Neural progenitor cell (in vitro differentiated cells): ENCODE measurements around the gene CNTNAP4. TPM values are rescaled to one million over a fixed set of nuclear protein-coding genes. Genes with fewer than 3 reads are reported as not detected.

ENCODE experiments used
- DNase-seq: peaks from one replicate; pipeline ENCODE4 v3.0.0-alpha.2; 2016; ENCODE audit warnings: low spot score
- H2AFZ ChIP-seq: fragments of 200-600 bp; sonication (generic); replicated peaks from 2 replicates; pipeline ENCODE4 v1.6.1; 2016; ENCODE audit warnings: antibody characterized with exemption
- H3F3A ChIP-seq: fragments of 200-600 bp; sonication (generic); 2 replicates; pipeline ENCODE4 v1.6.1; 2016; ENCODE audit warnings: antibody characterized with exemption, low read depth
- H3K27ac ChIP-seq: fragments of 200-600 bp; sonication (generic); 2 replicates; pipeline ENCODE4 v1.5.1; 2016; ENCODE audit warnings: mild to moderate bottlenecking
- H3K27me3 ChIP-seq: fragments of 200-600 bp; sonication (generic); 2 replicates; pipeline ENCODE4 v1.6.1; 2016; ENCODE audit warnings: mild to moderate bottlenecking, moderate library complexity
- H3K36me3 ChIP-seq: fragments of 200-600 bp; sonication (generic); 2 replicates; pipeline ENCODE4 v1.5.1; 2016
- H3K4me1 ChIP-seq: fragments of 200-600 bp; sonication (generic); 2 replicates; pipeline ENCODE4 v1.6.1; 2016; ENCODE audit warnings: mixed run types
- H3K4me2 ChIP-seq: fragments of 200-600 bp; sonication (generic); 2 replicates; pipeline ENCODE4 v1.6.1; 2016
- H3K4me3 ChIP-seq: fragments of 200-600 bp; sonication (generic); 2 replicates; pipeline ENCODE4 v1.5.1; 2016
- H3K79me2 ChIP-seq: fragments of 200-600 bp; sonication (generic); 2 replicates; pipeline ENCODE4 v1.6.1; 2016; ENCODE audit warnings: low read depth
- H3K9ac ChIP-seq: fragments of 200-600 bp; sonication (generic); 2 replicates; pipeline ENCODE4 v1.6.1; 2016
- H3K9me3 ChIP-seq: fragments of 200-600 bp; sonication (generic); 2 replicates; pipeline ENCODE4 v1.5.1; 2016; ENCODE audit warnings: low read depth
- H4K20me1 ChIP-seq: fragments of 200-600 bp; sonication (generic); 2 replicates; pipeline ENCODE4 v1.6.1; 2016; ENCODE audit warnings: low read depth
- H3K27ac Mint-ChIP-seq: 3 replicates; pipeline ENCODE4 v1.8.0; 2021; ENCODE audit warnings: mixed read lengths
- H3K27me3 Mint-ChIP-seq: 2 replicates; pipeline ENCODE4 v1.8.0; 2022; ENCODE audit warnings: low read depth, mild to moderate bottlenecking, inconsistent platforms, moderate library complexity, mixed read lengths; ENCODE audit not compliant: insufficient read depth
- H3K36me3 Mint-ChIP-seq: 3 replicates; pipeline ENCODE4 v1.8.0; 2021; ENCODE audit warnings: mixed read lengths
- H3K4me1 Mint-ChIP-seq: 3 replicates; pipeline ENCODE4 v1.8.0; 2021; ENCODE audit warnings: mixed read lengths
- H3K4me3 Mint-ChIP-seq: 3 replicates; pipeline ENCODE4 v1.8.0; 2021; ENCODE audit warnings: mild to moderate bottlenecking, moderate library complexity, mixed read lengths
- H3K9me3 Mint-ChIP-seq: 3 replicates; pipeline ENCODE4 v1.8.0; 2020; ENCODE audit warnings: mixed read lengths
- CTCF ChIP-seq: fragments of 200-600 bp; sonication (generic); IDR thresholded peaks from 2 replicates; pipeline ENCODE4 v1.5.1; 2017; ENCODE audit warnings: antibody characterized with exemption, mild to moderate bottlenecking
- EZH2 ChIP-seq: fragments of 200-600 bp; sonication (generic); IDR thresholded peaks from 2 replicates; pipeline ENCODE4 v1.6.1; 2017; ENCODE audit warnings: antibody characterized with exemption, mild to moderate bottlenecking, moderate library complexity
- EZH2phosphoT487 ChIP-seq: fragments of 200-600 bp; sonication (generic); IDR thresholded peaks from 2 replicates; pipeline ENCODE4 v1.6.1; 2017; ENCODE audit warnings: antibody characterized with exemption
- total RNA-seq: library from RNA; depleted of rRNA; stranded (reverse); fragments of >200 nt; gene quantifications from 2 replicates; pipeline ENCODE4 v1.2.3, GENCODE V29; 2015; ENCODE audit warnings: low replicate concordance

The CNTNAP4 gene
- total RNA-seq, 1 donor from 2014 or later, result 0.41 TPM

DNA sequence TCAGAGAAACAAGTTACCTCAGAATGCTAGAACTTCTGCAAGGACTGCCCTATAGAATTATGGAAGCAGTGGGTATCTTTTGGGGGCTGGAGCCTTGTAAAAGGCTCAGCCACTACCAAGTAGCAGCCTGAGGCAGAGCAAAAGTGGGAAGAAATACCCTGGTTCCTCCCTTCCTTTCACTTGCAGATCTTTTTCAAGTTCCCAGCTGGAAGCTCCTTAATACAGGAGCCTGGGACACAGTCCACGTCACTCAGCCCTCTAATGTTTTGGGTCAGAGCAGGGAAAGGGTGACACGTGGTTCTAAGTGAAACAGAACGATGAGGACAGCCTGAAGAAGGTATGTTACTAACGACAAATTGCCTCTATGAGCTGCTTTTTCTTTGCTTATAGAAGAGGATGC, 93.1 kb downstream of the CNTNAP4 start:
- Histone ChIP-seq H2AFZ (peak overlapping the region; percentile 82), H3K4me2 (no peak overlapping the region), H3K79me2 (no peaks in the 10 kb centered on the region), H3K27me3 (no peaks in the 10 kb centered on the region), H3F3A (no peaks in the 10 kb centered on the region), H3K4me1 (no peaks in the 10 kb centered on the region), H3K27ac (no peak overlapping the region), H3K36me3 (no peaks in the 10 kb centered on the region), H3K4me3 (no peak overlapping the region), H4K20me1 (no peaks in the 10 kb centered on the region), H3K9me3 (no peaks in the 10 kb centered on the region), H3K9ac (no peak overlapping the region)
- no peak overlapping the region for H3K4me3 Mint-ChIP-seq
- H3K4me1 Mint-ChIP-seq, result peaks cover 7% of the 10 kb centered on the region
- H3K9me3 Mint-ChIP-seq, result no peaks in the 10 kb centered on the region
- H3K27me3 Mint-ChIP-seq, result no peaks in the 10 kb centered on the region
- H3K27ac Mint-ChIP-seq, result no peak overlapping the region
- no peaks in the 10 kb centered on the region for H3K36me3 Mint-ChIP-seq
- DNase-seq, result peak; percentile 16
- no peak for TF ChIP-seq CTCF
- no peak for TF ChIP-seq EZH2phosphoT487
- no peak for TF ChIP-seq EZH2

DNA sequence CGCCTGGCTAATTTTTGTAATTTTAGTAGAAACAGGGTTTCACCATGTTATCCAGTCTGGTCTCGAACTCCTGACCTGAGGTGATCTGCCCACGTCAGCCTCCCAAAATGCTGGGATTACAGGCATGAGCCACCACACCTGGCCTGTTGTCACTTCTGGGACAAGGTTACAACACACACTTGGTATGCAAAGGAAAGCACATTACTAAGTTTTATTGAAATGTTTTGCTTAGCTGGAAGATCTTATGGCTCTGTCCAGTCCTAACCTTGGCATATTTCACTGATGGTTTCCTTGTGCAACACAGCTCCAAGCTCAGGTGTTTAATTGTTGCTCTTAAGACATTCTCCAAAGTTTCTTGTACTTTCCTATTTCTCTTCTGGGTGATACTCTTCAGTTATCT, 94.2 kb downstream of the CNTNAP4 start:
- no peak overlapping the region for H3K4me2 ChIP-seq
- no peaks in the 10 kb centered on the region for H3K36me3 Mint-ChIP-seq
- no peaks in the 10 kb centered on the region for H3K27me3 Mint-ChIP-seq
- H3K9ac ChIP-seq, result no peak overlapping the region
- H3K27me3 ChIP-seq, result no peaks in the 10 kb centered on the region
- H3K4me1 Mint-ChIP-seq, result peaks cover 7% of the 10 kb centered on the region
- H2AFZ ChIP-seq, result no peak overlapping the region
- no peaks in the 10 kb centered on the region for H4K20me1 ChIP-seq
- H3K27ac ChIP-seq, result no peak overlapping the region
- H3K27ac Mint-ChIP-seq, result no peak overlapping the region
- no peaks in the 10 kb centered on the region for H3K4me1 ChIP-seq
- H3K36me3 ChIP-seq, result no peaks in the 10 kb centered on the region
- TF ChIP-seq EZH2phosphoT487 (no peak), EZH2 (no peak), CTCF (no peak)
- no peaks in the 10 kb centered on the region for H3K79me2 ChIP-seq
- DNase-seq, result no peak
- H3F3A ChIP-seq, result no peaks in the 10 kb centered on the region
- no peaks in the 10 kb centered on the region for H3K9me3 Mint-ChIP-seq
- no peak overlapping the region for H3K4me3 ChIP-seq
- H3K9me3 ChIP-seq, result no peaks in the 10 kb centered on the region
- no peak overlapping the region for H3K4me3 Mint-ChIP-seq

DNA sequence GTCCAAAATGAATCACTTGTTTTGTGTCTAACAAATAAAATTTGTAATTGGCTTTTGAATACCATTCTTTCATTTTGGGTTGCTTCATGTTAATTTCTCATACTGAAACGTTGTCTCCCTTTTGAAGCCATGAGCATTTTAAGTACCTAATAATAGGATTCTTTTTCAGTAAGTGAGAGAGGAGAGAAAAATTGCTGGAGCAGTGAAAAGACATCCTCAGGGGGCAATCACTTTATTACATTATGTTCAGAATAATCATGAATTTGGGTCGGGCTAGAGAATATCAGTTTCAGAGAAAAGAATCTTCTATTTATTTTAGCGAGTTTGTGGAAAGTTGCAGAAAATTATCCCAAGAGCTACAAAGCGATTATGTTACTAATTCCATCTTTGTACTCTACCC, 96.8 kb downstream of the CNTNAP4 start:
- Histone ChIP-seq H3K27me3 (no peaks in the 10 kb centered on the region), H3F3A (no peaks in the 10 kb centered on the region), H3K4me2 (no peak overlapping the region), H3K9ac (no peak overlapping the region), H3K4me1 (no peaks in the 10 kb centered on the region), H3K79me2 (no peaks in the 10 kb centered on the region), H3K9me3 (no peaks in the 10 kb centered on the region), H3K36me3 (no peaks in the 10 kb centered on the region), H2AFZ (no peak overlapping the region), H3K4me3 (no peak overlapping the region), H4K20me1 (no peaks in the 10 kb centered on the region), H3K27ac (no peak overlapping the region)
- no peak for TF ChIP-seq CTCF
- TF ChIP-seq EZH2phosphoT487, result no peak
- TF ChIP-seq EZH2, result no peak
- Mint-ChIP-seq H3K9me3 (no peaks in the 10 kb centered on the region), H3K4me1 (peaks cover 7% of the 10 kb centered on the region), H3K36me3 (no peaks in the 10 kb centered on the region), H3K27me3 (no peaks in the 10 kb centered on the region), H3K27ac (no peak overlapping the region), H3K4me3 (no peak overlapping the region)
- no peak for DNase-seq

DNA sequence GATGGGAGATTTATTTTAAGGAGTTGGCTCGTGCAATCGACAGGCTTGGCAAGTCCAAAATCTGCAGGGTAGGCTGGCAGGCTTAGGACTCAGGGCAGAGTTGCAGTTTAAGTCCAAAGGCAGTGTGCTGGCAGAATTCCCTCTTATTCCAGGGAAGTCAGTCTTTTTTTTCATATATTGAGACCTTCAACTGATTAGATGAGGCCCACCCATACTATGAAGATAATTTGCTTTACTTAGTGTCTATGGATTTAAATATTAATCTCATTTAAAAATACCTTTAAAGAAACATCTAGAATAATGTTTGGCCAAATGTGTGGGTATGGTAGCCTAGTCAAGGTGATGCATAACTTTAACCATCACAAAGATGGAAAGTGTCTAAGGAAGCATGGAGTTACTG, 99.8 kb downstream of the CNTNAP4 start:
- no peak overlapping the region for H2AFZ ChIP-seq
- H3K4me3 Mint-ChIP-seq, result no peak overlapping the region
- H3K9me3 ChIP-seq, result no peaks in the 10 kb centered on the region
- H3K36me3 Mint-ChIP-seq, result no peaks in the 10 kb centered on the region
- H3K27me3 ChIP-seq, result no peaks in the 10 kb centered on the region
- no peaks in the 10 kb centered on the region for H3F3A ChIP-seq
- no peak for TF ChIP-seq EZH2phosphoT487
- no peak for TF ChIP-seq CTCF
- no peak for TF ChIP-seq EZH2
- no peak overlapping the region for H3K27ac Mint-ChIP-seq
- no peaks in the 10 kb centered on the region for H4K20me1 ChIP-seq
- DNase-seq, result no peak
- no peak overlapping the region for H3K9ac ChIP-seq
- H3K36me3 ChIP-seq, result no peaks in the 10 kb centered on the region
- H3K4me2 ChIP-seq, result no peak overlapping the region
- no peak overlapping the region for H3K27ac ChIP-seq
- H3K4me1 Mint-ChIP-seq, result no peaks in the 10 kb centered on the region
- no peaks in the 10 kb centered on the region for H3K79me2 ChIP-seq
- H3K4me3 ChIP-seq, result no peak overlapping the region
- no peaks in the 10 kb centered on the region for H3K4me1 ChIP-seq
- H3K27me3 Mint-ChIP-seq, result no peaks in the 10 kb centered on the region
- no peaks in the 10 kb centered on the region for H3K9me3 Mint-ChIP-seq
